HEK293T (cell line): ENCODE results near the gene GABBR1.
"Not testable (repeated sequence)": the region's sequence is repeated elsewhere in the genome, so short reads cannot be mapped to it uniquely, and the experiment has no call there.

Experiments used
- CTCF ChIA-PET: fragments of 350-600 bp; formaldehyde crosslinking; extraction: SDS; loops from one replicate; lab custom pipeline; 2021; ENCODE audit warnings: antibody characterized with exemption, inconsistent platforms; lab: Yijun Ruan, JAX
- POLR2A ChIA-PET: fragments of 350-600 bp; formaldehyde crosslinking; extraction: SDS; loops from one replicate; lab custom pipeline; 2020; ENCODE audit warnings: antibody characterized with exemption, inconsistent platforms; lab: Yijun Ruan, JAX
- DNase-seq: peaks from one replicate; pipeline ENCODE4 v3.0.0; 2012; ENCODE audit warnings: mixed read lengths; ENCODE audit errors: extremely low spot score
- ARNT ChIP-seq: fragments of 450-650 bp; IDR thresholded peaks from 2 replicates; pipeline ENCODE4 v1.6.1; 2017; ENCODE audit warnings: mild to moderate bottlenecking
- BHLHE40 ChIP-seq: fragments of 450-650 bp; IDR thresholded peaks from 2 replicates; pipeline ENCODE4 v1.6.1; 2016; ENCODE audit warnings: mild to moderate bottlenecking, moderate library complexity, borderline replicate concordance
- CTBP1 ChIP-seq: fragments of 450-650 bp; IDR thresholded peaks from 2 replicates; pipeline ENCODE4 v1.6.1; 2016; ENCODE audit warnings: borderline replicate concordance
- ELF4 ChIP-seq: fragments of 450-650 bp; IDR thresholded peaks from 2 replicates; pipeline ENCODE4 v1.6.1; 2017; ENCODE audit warnings: antibody characterized with exemption
- FOXA1 ChIP-seq: fragments of 450-650 bp; IDR thresholded peaks from 2 replicates; pipeline ENCODE4 v1.6.1; 2016; ENCODE audit warnings: mild to moderate bottlenecking
- FOXK2 ChIP-seq: fragments of 450-650 bp; IDR thresholded peaks from 2 replicates; pipeline ENCODE4 v1.6.1; 2016; ENCODE audit warnings: mild to moderate bottlenecking
- FOXM1 ChIP-seq: fragments of 450-650 bp; IDR thresholded peaks from 2 replicates; pipeline ENCODE4 v1.6.1; 2017; ENCODE audit warnings: mild to moderate bottlenecking, borderline replicate concordance
- HDGF ChIP-seq: fragments of 450-650 bp; IDR thresholded peaks from 2 replicates; pipeline ENCODE4 v1.6.1; 2017; ENCODE audit warnings: antibody characterized with exemption, borderline replicate concordance
- L3MBTL2 ChIP-seq: fragments of 450-650 bp; conservative IDR thresholded peaks from 2 replicates; pipeline ENCODE4 v1.6.1; 2016; ENCODE audit warnings: mild to moderate bottlenecking
- LEF1 ChIP-seq: fragments of 450-650 bp; IDR thresholded peaks from 2 replicates; pipeline ENCODE4 v1.6.1; 2017; ENCODE audit warnings: mild to moderate bottlenecking, borderline replicate concordance
- NFRKB ChIP-seq: fragments of 450-650 bp; IDR thresholded peaks from 2 replicates; pipeline ENCODE4 v1.6.1; 2016; ENCODE audit warnings: mild to moderate bottlenecking, moderate library complexity
- SP1 ChIP-seq: fragments of 450-650 bp; IDR thresholded peaks from 2 replicates; pipeline ENCODE4 v1.6.1; 2017
- SUZ12 ChIP-seq: fragments of 450-650 bp; IDR thresholded peaks from 2 replicates; pipeline ENCODE4 v1.6.1; 2016; ENCODE audit warnings: mild to moderate bottlenecking
- TARDBP ChIP-seq: fragments of 450-650 bp; IDR thresholded peaks from 2 replicates; pipeline ENCODE4 v1.6.1; 2016
- ZNF384 ChIP-seq: fragments of 450-650 bp; IDR thresholded peaks from 2 replicates; pipeline ENCODE4 v1.6.1; 2016
- TF ChIP-seq, protein P1 (sequence below): fragments of 450-650 bp; IDR thresholded peaks from 2 replicates; pipeline ENCODE4 v1.6.1; 2016

GABBR1 gene

DNA sequence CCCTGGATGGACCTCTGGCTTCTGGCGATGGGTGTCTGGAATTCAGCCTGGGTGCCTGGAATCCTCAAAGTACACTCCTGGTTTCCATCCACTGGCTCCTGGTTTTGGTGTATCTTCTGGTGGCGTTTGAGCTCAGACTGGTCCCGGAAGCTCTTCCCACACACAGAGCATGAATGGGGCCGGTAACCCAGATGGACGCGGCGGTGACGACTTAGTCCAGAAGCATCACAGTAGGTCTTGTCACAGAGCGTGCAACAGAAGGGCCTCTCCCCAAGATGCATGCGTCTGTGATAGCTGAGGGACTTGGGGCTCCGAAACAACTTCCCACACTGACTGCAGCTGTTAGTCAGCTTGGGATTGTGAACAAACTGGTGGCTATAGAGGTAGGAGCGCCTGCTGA is 40.2 kb upstream of the GABBR1 start:
- CTCF ChIA-PET: no interaction called here
- POLR2A ChIA-PET: no interaction called here
- DNase-seq: no peak
- TF ChIP-seq L3MBTL2 (no peak), ARNT (no peak), HDGF (no peak), ZNF384 (no peak), FOXA1 (no peak)

DNA sequence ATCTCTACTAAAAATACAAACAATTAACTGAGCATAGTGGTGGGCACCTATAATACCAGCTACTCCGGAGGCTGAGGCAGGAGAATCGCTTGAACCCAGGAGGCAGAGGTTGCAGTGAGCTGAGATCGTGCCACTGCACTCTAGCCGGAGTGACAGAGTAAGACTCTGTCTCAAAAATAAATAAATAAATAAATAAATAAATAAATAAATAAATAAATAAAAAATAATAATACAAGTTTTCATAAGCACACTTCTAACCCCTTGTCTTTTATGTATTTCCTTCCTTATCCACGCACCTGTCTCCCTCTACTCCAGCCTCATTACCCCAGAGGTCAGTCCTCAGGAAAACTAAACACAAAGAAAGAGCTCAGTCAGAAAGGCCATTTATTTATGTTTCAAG is 39.1 kb upstream of the GABBR1 start:
- ChIA-PET POLR2A (interaction anchor here (0.7 kb wide), 1 partner anchor 46 kb away, joined by 3 read pairs; no protein-coding TSS in a partner anchor), CTCF (interaction anchor here (1.1 kb wide), 1 partner anchor 18 kb away, joined by 5 read pairs; no protein-coding TSS in a partner anchor)
- DNase-seq: not testable (repeated sequence)

DNA sequence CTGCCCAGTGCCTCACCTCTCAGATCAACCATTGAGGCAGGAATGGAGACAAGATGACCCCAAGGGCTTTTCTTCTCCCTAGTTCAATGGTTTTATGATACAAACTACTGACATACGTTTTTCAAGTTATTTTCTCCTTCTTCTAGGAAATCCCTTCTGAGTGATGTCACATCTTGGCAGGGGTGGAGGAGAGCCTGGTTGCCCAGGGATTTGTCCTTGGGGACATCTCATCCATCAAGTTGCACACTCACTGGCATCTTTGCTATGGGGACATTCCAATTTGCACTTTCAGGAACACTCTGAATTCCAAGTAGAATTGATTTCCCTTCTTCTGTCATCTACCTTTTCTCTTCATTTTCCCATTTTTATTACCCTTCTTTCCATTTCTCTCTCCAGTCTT is 38.0 kb upstream of the GABBR1 start:
- TF ChIP-seq, protein P1, sequence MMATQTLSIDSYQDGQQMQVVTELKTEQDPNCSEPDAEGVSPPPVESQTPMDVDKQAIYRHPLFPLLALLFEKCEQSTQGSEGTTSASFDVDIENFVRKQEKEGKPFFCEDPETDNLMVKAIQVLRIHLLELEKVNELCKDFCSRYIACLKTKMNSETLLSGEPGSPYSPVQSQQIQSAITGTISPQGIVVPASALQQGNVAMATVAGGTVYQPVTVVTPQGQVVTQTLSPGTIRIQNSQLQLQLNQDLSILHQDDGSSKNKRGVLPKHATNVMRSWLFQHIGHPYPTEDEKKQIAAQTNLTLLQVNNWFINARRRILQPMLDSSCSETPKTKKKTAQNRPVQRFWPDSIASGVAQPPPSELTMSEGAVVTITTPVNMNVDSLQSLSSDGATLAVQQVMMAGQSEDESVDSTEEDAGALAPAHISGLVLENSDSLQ: no peak
- TF ChIP-seq L3MBTL2: no peak
- no peak for TF ChIP-seq ARNT
- no peak for TF ChIP-seq ZNF384
- DNase-seq: no peak
- ChIA-PET CTCF (interaction anchor here (0.9 kb wide), 1 partner anchor 17 kb away, joined by 3 read pairs; no protein-coding TSS in a partner anchor), POLR2A (no interaction called here)

DNA sequence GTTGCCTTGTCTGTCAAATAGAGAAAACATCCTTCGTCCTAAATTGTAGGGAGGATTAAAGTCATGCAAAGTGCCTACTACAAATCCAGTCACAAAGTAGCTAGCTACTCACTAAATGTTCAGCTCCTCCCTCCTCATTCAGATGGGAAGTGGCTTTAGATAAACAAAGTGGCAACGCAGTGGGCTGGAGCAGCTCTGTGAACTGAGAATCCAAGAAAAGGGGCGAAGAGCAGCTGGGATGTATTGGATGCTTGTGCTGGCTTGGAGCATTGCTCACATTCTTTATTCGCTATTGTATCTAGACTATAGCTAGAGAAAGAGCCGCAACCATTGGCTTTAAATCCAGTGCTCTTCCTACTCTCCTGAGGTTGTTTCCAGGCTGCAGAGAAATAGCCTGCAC is 34.2 kb upstream of the GABBR1 start:
- ChIA-PET CTCF (interaction anchor here (1.0 to 7.6 kb wide), 2 partner anchors 15 to 29 kb away, joined by 5 to 118 read pairs; no protein-coding TSS in a partner anchor), POLR2A (interaction anchor here (1.0 kb wide), 1 partner anchor 17 kb away, joined by 5 read pairs; no protein-coding TSS in a partner anchor)
- no peak for TF ChIP-seq FOXM1
- TF ChIP-seq TARDBP: no peak
- no peak for TF ChIP-seq CTBP1
- no peak for TF ChIP-seq SUZ12
- no peak for TF ChIP-seq ELF4
- TF ChIP-seq ARNT: no peak
- TF ChIP-seq HDGF: no peak
- no peak for TF ChIP-seq FOXA1
- TF ChIP-seq SP1: no peak
- no peak for TF ChIP-seq L3MBTL2
- TF ChIP-seq ZNF384: no peak
- TF ChIP-seq, protein P1: no peak
- TF ChIP-seq LEF1: no peak
- no peak for TF ChIP-seq NFRKB
- no peak for TF ChIP-seq BHLHE40
- TF ChIP-seq FOXK2: no peak
- DNase-seq: no peak

DNA sequence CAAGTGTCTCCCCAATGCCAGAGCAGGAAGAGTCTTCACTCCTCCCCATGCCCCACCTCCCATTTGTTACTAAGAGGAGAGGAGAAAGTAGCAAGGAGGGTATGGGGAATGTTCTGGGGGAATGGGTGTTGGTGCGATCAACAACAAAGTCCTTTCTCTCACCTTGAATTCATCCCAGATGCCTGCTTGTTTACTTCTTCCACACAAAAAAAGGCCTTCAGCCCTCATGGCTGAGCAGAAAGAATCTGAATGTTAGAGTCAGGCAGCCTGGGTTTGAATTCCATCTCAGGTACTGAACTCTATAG is 33.8 kb upstream of the GABBR1 start:
- DNase-seq: no peak
- CTCF ChIA-PET: interaction anchor here (1.0 to 7.6 kb wide), 2 partner anchors 15 to 30 kb away, joined by 5 to 118 read pairs; no protein-coding TSS in a partner anchor
- POLR2A ChIA-PET: interaction anchor here (1.0 kb wide), 1 partner anchor 16 kb away, joined by 5 read pairs; no protein-coding TSS in a partner anchor
- TF ChIP-seq LEF1: no peak
- TF ChIP-seq FOXM1: no peak
- TF ChIP-seq NFRKB: no peak
- no peak for TF ChIP-seq HDGF
- TF ChIP-seq ZNF384: no peak
- TF ChIP-seq SP1: no peak
- no peak for TF ChIP-seq TARDBP
- TF ChIP-seq L3MBTL2: no peak
- no peak for TF ChIP-seq FOXA1
- TF ChIP-seq BHLHE40: no peak
- no peak for TF ChIP-seq CTBP1
- no peak for TF ChIP-seq FOXK2
- TF ChIP-seq, protein P1: no peak
- TF ChIP-seq ELF4: no peak
- TF ChIP-seq SUZ12: no peak
- no peak for TF ChIP-seq ARNT

DNA sequence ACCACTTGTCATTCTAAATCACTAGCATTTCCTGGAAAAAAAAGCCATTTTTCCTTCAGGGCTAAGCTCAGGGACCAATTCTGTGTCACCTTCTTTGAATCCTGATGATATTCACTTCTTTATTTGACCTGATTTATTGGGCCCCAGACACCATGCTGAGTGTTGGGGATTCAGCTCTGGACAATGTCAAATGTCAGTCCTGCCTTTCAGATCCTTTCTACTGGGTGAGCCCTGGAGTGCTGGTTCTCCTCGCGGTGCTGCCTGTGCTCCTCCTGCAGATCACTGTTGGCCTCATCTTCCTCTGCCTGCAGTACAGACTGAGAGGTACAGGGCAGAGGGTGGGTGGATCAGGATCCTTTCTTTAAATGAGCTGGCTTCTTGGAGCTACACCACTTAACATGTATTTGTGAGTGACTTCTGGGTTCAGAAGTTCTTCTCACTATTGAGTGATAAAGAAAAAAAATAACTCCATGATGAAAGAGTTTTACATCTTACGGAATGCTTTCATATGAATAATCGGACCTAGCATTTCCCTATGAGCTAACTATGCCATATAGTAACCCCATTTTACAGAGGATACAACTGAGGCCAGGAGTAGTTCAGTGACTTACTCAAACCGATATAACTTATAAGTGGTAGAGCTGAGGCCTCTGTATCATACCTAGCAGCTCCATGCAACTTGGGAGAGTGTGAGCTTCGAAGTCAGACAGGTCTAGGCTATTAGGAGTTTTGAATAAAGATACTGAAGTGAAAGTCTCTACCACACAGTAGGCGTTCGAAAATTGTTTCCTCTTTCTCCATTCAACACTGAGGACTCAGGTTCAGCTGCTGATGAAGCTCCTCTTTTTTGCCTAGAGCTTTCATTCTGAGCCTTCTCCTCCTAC is 33.2 kb upstream of the GABBR1 start:
- DNase-seq: no peak
- POLR2A ChIA-PET: interaction anchor here (1.0 kb wide), 1 partner anchor 16 kb away, joined by 5 read pairs; no protein-coding TSS in a partner anchor
- CTCF ChIA-PET: interaction anchor here (0.7 to 7.6 kb wide), 4 partner anchors 14 to 87 kb away, joined by 3 to 118 read pairs (median 4); no protein-coding TSS in a partner anchor
- no peak for TF ChIP-seq L3MBTL2
- TF ChIP-seq, protein P1: peak; percentile 83
